Measurements from ENCODE around the gene PAPPA2.

Gene PAPPA2

DNA sequence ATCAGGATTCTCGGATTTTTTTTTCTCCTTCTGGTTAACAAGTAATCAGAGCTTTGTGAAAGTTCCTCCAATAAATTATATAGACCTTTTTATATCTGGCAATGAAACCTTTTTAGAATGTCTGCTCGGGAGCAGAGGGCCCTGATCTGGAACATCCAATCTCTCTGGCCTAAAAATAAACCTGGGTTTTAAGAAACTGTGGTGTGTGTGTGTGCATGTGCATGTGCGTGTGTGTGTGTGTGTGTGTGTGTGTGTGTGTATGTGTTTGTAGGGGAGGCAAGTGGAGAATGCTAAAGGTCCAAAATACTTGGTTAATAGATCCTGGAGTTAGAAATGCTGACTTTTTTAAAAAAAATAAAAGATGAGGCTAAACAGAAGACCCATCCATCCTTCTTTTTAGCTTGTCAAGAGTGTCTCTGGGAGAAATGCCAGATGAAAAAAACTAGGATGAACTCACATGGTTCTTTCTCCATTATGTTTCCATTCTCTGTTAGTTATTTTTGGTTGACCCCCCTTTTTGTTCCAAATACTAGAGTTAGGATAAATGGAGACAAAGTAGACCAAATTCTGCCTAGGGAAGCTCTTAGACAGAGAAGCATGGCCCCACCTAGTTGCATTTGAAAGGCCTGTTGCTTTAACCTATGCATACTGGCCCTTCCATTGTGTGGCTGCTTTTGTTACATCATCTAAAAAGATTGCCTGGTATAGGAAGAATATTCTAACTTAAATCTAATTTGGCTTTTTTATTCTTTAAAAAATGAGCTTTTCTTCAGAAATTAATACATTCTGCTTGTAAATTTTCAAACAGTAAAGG is 175.9 kb downstream of the PAPPA2 start:
- H3K9ac ChIP-seq = no peak overlapping the region
- no peaks in the 10 kb centered on the region for H3K27me3 ChIP-seq
- no peak for TF ChIP-seq Cebpa-rat (IDR thresholded peaks at IDR 0.05)
- no peaks in the 10 kb centered on the region for H3K36me3 ChIP-seq
- H3K4me1 ChIP-seq = no peaks in the 10 kb centered on the region
- H3K4me2 ChIP-seq = no peak overlapping the region
- no peak overlapping the region for H3K27ac ChIP-seq
- no peaks in the 10 kb centered on the region for H4K20me1 ChIP-seq
- H3K9me3 ChIP-seq (replicated peaks in 1 of 11) = no peaks in the 10 kb centered on the region
- no peak overlapping the region for H3K4me3 ChIP-seq

DNA sequence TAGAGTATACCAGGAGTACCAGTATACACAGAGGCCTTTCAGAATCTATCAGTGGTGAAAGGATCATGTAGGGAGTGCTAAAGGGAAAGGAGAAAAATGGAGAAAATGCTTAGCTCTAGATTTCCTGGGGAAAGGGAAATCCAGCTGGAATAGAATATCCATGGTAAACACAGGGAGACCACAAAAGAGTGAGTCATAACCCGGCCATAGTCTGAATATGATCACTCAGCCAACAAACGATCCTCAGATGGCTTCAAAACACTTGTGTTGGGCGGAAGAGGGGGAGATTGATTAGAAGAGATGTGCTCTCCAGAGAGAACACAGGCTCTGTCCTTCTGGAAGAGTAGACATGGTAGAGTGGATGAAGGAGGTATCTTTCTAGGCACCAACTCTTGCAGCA is 180.6 kb downstream of the PAPPA2 start:
- H3K4me2 ChIP-seq = no peak overlapping the region
- H3K9me3 ChIP-seq (replicated peaks in 1 of 11) = peaks cover 0 to 6% (median 4%) of the 10 kb centered on the region in 11 experiments; a peak in 10 of 22 replicates
- H3K27me3 ChIP-seq = no peaks in the 10 kb centered on the region
- H4K20me1 ChIP-seq = no peaks in the 10 kb centered on the region
- TF ChIP-seq Cebpa-rat (IDR thresholded peaks at IDR 0.05) = no peak
- H3K4me3 ChIP-seq = no peak overlapping the region
- H3K27ac ChIP-seq = no peak overlapping the region
- H3K36me3 ChIP-seq = no peaks in the 10 kb centered on the region
- no peak overlapping the region for H3K9ac ChIP-seq
- no peaks in the 10 kb centered on the region for H3K4me1 ChIP-seq

DNA sequence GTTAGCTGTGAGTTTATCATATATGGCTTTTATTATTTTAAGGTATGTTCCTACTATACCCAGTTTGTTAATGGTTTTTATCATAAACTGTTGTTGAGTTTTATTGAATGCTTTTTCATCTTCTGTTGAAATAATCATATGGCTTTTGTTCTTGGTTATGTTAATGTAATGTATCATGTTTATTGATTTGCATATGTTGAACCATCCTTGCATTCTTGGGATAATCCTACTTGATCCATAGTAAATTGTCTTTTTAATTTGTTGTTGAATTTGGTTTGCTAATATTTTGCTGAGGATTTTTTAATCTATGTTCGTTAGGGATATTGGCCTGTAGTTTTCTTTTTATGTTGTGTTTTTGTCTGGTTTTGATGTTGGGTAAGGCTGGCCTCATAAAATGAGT is 185.6 kb downstream of the PAPPA2 start:
- Histone ChIP-seq H3K4me2 (no peak overlapping the region), H3K27me3 (no peaks in the 10 kb centered on the region), H3K9ac (no peak overlapping the region)

DNA sequence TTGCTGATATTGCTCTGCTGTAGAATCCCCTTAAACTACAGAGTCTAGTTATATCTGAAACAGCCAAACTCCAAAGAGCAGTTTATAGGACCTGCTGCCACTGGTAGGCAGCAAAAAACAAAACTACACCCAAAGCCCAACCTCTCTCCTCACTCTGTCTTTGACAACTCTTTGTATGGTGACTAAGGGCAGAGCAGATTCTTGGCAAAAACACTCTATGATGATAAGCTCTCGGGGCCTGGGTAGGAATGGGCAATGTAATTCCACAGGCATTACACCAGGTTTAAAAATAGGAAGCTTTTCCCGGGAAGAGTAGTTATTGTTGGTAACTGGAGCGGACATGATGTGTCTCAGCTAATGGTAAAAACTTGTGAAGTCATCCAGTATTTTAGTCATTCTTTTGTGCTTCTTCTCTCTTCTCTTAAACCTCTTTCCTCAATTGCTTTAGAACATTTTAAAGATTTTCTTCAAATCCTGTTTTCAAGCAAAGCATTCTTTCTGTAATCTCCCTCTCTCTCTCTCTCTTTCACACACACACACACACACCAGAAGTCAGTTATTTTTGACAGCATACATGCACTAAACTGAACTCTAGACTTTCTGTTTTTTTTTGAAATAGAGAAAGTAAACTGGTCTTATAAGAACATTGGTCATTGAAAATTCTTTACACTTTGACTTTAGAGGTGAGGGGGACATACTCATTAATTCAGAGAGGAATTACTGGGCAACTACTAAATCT is 193.5 kb downstream of the PAPPA2 start:
- Histone ChIP-seq H3K4me2 (no peak overlapping the region), H3K27me3 (no peaks in the 10 kb centered on the region), H4K20me1 (no peaks in the 10 kb centered on the region), H3K4me3 (no peak overlapping the region), H3K4me1 (no peaks in the 10 kb centered on the region), H3K9me3 (replicated peaks in 1 of 11) (peaks cover 0 to 13% (median 6%) of the 10 kb centered on the region in 11 experiments; a peak in 10 of 22 replicates), H3K9ac (no peak overlapping the region), H3K36me3 (no peaks in the 10 kb centered on the region), H3K27ac (no peak overlapping the region)
- TF ChIP-seq Cebpa-rat (IDR thresholded peaks at IDR 0.05) = no peak

More for the DNA sequence above, 185.6 kb downstream of the PAPPA2 start:
- no peak for TF ChIP-seq Cebpa-rat (IDR thresholded peaks at IDR 0.05)
- Histone ChIP-seq H3K27ac (no peak overlapping the region), H3K4me1 (no peaks in the 10 kb centered on the region), H4K20me1 (no peaks in the 10 kb centered on the region), H3K36me3 (no peaks in the 10 kb centered on the region), H3K4me3 (no peak overlapping the region), H3K9me3 (replicated peaks in 1 of 11) (peaks cover 6 to 30% (median 14%) of the 10 kb centered on the region in 11 experiments; a peak in 17 of 22 replicates)

DNA sequence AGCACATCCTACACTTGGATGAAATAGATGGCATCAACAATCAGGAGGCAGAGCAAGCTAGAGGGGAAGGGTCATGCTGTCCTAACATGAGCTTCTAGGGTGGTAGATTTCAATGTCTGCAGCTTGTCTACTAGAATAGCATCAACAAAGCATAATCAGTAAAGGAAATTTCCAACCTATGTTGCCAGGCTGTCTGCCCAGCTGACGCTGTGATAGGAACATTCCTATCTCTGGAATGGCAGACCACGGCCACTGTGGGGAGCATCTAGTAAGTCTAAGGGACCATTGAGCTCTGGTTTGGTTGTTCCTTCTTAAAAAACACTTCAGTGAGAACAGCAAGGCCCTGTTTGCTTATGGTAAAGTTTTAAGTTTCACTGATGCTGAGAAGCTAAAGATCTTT is 206.8 kb downstream of the PAPPA2 start:
- no peaks in the 10 kb centered on the region for H3K9me3 ChIP-seq (replicated peaks in 1 of 11)
- no peaks in the 10 kb centered on the region for H3K36me3 ChIP-seq
- H3K4me1 ChIP-seq = peaks cover 0 to 7% (median 5%) of the 10 kb centered on the region in 10 experiments; a peak in 10 of 20 replicates
- TF ChIP-seq Cebpa-rat (IDR thresholded peaks at IDR 0.05) = no peak
- no peaks in the 10 kb centered on the region for H3K27me3 ChIP-seq
- H3K9ac ChIP-seq = no peak overlapping the region
- no peaks in the 10 kb centered on the region for H4K20me1 ChIP-seq
- H3K4me2 ChIP-seq = no peak overlapping the region
- no peak overlapping the region for H3K27ac ChIP-seq
- H3K4me3 ChIP-seq = no peak overlapping the region

DNA sequence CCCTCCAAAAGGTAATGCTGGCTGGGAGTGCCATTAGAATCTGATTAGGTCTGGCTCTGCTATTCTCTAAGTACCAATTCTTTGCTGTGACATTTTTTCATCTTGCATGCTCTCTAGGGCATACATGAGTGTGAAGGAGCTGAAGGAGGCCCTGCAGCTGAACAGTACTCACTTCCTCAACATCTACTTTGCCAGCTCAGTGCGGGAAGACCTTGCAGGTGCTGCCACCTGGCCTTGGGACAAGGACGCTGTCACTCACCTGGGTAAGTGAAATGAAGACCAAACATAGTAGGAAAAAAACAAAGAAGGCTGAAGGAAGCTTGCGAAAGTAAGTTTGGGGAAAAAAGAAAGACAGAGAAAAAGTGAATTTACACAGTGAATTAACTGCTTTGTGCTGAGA is 207.9 kb downstream of the PAPPA2 start:
- H4K20me1 ChIP-seq = no peaks in the 10 kb centered on the region
- H3K4me2 ChIP-seq = no peak overlapping the region
- no peaks in the 10 kb centered on the region for H3K36me3 ChIP-seq
- no peak for TF ChIP-seq Cebpa-rat (IDR thresholded peaks at IDR 0.05)
- no peaks in the 10 kb centered on the region; a peak in 1 of 22 replicates for H3K9me3 ChIP-seq (replicated peaks in 1 of 11)
- H3K4me3 ChIP-seq = no peak overlapping the region
- H3K4me1 ChIP-seq = peaks cover 0 to 7% (median 5%) of the 10 kb centered on the region in 10 experiments; a peak in 10 of 20 replicates
- H3K27me3 ChIP-seq = no peaks in the 10 kb centered on the region
- H3K27ac ChIP-seq = no peak overlapping the region
- no peak overlapping the region for H3K9ac ChIP-seq

DNA sequence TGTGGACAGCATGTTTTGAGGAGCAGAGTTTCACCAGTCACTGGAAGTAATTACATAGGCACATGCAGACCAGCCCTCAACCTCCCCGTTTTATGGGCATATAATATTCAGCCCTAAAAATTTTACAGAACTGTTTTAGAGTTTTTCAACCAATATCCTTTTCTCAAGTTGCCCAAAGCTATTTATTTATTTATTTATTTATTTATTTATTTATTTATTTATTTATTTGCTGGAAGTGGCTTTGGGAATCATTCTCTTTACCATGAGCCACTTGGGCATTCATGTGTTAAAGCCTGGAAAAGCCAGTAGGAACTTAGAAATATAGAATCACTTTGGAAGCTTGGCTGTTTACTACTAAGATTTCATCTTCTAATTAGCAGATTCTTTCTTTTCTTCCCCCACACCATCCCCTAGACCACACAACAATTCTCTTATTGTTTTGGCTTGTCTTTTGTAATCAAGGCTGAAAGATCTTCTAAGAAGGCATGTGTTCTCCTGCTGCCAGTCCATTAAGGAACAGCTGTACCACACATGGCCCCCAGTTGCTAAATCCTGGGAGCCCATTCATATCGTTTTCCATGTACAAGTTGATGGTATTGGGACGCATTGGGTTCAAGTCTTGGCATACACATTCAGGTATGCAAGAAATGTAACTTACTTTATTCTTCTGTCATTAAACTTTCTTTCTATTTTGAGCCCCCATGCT is 220.0 kb downstream of the PAPPA2 start:
- H3K4me1 ChIP-seq = peaks cover 0 to 11% (median 0%) of the 10 kb centered on the region in 10 experiments; a peak in 2 of 20 replicates
- H3K27me3 ChIP-seq = no peaks in the 10 kb centered on the region
- H4K20me1 ChIP-seq = no peaks in the 10 kb centered on the region
- H3K9ac ChIP-seq = no peak overlapping the region
- no peak overlapping the region for H3K4me3 ChIP-seq
- H3K36me3 ChIP-seq = no peaks in the 10 kb centered on the region
- no peak overlapping the region for H3K27ac ChIP-seq
- no peak overlapping the region for H3K4me2 ChIP-seq
- no peak for TF ChIP-seq Cebpa-rat (IDR thresholded peaks at IDR 0.05)
- H3K9me3 ChIP-seq (replicated peaks in 1 of 11) = no peaks in the 10 kb centered on the region

DNA sequence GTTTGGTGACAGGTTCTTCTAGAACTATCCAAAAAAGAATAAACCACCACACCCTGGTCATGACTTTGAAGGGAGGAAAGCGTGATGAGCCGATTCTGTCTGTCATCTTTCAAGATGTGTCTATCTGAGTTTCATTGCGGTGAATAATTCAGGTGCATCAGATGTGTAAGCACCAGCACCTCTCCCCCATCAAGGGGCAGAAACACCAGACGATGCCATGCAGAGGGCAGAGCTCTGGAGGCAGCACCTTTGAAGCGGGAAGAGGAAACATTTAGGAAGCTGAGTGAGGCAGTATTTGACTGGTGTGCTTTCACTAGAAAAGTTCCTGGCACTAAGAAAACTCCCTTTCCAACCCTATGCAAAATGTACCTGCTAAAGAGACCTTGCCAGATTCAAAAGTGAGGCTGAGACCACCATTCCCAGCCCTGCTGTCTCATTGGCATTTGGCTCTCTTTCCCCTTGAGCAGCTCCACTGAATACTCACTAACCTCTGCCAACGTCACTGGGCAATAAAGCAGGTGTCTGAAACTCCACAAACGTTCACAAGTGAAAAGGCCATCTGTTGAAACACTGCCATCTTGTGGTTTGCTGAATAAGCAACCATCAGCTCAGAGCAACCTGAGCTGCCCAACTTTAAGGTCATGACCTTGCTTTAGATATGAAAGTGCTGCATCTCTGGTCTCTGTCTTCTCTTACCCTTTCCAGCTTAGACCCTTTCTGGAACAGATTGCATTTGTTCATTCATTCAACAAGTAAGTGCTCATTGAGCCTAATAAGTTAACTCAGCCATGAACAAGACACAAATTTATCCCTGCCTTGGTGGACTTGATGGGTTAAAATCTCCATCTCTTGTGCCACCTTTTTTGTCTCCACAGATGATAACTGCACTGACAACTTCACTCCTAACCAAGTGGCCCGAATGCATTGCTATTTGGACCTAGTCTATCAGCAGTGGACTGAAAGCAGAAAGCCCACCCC is 228.6 kb downstream of the PAPPA2 start:
- Histone ChIP-seq H3K9ac (no peak overlapping the region), H3K27ac (no peak overlapping the region)
- TF ChIP-seq Cebpa-rat (IDR thresholded peaks at IDR 0.05) = no peak

More for the DNA sequence above, 228.6 kb downstream of the PAPPA2 start:
- Histone ChIP-seq H4K20me1 (no peaks in the 10 kb centered on the region), H3K27me3 (no peaks in the 10 kb centered on the region), H3K4me1 (peaks cover 0 to 11% (median 7%) of the 10 kb centered on the region in 10 experiments; a peak in 9 of 20 replicates), H3K9me3 (replicated peaks in 1 of 11) (no peaks in the 10 kb centered on the region), H3K4me2 (no peak overlapping the region), H3K4me3 (no peak overlapping the region), H3K36me3 (no peaks in the 10 kb centered on the region)
